ENCODE results near the gene STEAP1B.

The STEAP1B gene

DNA sequence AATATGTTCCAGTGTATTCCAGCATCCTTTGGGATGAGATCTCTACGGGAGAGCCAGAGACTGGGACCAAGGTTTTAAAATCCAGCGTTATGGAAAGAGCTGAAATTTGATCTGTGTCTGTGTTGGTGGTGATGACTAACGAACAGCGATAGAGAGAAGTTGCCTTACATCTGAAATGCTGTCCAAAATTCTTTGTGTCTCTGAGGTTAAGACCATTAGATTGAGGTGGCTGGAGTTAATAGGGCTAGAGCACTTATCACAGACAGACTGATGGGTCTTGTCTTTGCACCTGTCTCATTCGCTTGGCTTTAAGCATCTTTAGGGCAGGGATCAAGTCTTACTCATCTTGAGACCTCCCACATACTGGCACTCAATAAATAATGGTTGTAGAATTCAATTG, 102.0 kb downstream of the STEAP1B start:
- DNase-seq = no peak

DNA sequence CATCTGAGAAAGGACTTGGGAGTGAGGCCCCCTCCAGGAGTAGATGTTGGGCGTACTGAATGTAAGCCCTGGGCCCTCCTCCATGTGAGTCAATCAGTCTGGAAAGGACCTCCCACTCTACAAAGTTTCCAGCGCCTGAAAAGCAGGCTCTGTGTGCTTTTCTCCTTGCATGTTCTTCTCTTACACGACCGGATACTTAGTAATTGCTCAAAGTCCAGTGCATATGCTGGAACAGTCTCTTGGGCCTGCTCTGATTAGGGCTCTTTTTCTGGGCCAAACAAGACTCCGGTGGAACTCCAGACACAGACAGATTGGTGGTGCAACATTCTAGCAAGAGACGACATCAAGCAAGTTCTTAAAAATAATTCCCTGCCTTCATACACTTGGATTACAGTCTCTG, 104.8 kb downstream of the STEAP1B start:
- no peak for DNase-seq

DNA sequence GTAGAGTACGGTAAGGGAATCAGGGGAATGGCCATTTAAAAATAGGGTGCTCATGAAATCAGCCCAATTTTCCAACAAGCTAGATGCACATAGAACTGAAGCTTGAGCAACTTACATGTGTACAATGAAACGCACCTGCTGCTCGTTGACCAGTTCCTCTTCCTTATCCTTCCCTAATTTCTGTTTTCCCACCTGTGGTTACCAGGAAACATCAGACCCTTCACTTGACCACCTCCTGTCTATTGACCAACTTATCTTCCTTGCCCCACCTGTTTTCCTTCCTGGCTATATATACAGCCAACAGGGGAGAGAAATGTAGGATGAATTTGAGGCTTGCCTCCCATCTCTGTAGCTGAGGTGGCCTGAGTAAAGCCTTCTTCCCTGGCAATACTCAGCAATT, 105.2 kb downstream of the STEAP1B start:
- no peak for DNase-seq

DNA sequence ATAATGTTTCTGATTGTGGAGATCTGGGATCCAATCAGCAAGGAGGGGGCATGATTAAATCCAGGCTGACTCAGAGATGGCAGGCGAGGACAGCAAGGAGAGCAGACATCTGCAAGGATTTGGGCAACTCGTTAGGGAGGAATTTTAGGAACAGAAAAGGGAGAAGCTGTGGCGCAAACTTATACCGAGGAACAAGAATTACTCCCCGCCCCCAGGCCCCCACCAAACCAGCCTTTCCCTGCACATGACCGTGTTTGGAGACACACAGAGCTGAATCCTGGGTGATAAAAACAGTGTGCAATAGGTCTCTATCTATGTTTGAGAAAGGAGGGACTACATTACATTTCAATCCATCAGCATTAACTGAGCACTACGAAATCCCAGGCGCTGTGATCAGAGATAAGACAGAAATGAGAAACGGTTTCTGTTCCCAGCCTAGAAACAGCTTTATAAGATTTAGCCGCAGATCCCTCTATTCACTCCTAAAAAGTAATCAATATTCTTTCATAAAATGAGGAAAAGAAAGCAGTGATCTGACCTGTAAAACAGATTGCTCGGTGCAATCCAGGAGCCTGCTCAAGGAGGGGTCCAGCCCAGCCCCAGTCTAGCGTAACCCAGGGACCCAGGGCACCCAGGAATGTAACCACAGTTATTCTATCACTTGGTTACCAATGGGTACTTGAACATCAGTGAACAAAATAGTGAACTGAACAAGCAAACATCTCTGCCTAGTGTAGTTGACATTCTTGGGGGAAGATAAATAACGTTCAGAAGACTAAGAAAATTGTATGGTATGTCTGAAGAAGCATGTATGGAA, 105.9 kb downstream of the STEAP1B start:
- DNase-seq = no peak

DNA sequence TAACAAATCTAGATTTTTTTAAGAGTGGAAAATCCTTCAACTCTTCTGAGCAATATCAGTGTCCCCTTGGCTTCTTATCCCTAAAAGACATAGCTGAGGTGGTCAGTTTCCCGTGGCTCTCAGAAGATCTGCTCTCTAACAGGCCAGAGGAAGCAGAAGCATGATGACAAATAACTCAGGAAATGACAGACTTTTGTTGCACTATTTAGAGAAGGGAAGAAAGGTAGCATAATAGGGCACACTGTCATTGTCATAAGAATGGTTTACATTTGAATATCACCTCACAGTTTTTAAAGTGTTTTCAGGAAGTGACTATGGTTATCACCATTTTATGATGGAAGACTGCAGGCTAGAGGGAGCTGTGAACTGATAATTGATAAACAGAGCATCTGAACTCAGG, 109.5 kb downstream of the STEAP1B start:
- DNase-seq = no peak

DNA sequence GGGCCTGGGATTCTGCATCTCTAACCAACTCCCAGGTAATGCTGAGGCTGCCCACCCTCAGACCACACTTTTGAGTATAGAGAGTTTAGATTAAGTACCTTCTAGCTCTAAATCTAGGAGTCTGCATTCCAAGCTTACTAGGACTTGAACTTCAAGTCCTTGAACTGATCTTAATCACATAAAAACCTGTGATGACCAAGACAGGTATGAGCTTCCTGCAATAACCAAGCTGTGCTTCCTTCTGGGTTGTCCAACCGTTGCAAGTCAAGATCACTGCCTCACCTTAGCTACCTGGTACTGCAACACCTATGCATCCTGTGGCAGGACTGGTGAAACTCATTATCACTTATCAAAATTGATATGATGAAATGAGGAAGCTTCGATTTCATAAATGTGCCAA, 110.1 kb downstream of the STEAP1B start:
- DNase-seq = no peak

DNA sequence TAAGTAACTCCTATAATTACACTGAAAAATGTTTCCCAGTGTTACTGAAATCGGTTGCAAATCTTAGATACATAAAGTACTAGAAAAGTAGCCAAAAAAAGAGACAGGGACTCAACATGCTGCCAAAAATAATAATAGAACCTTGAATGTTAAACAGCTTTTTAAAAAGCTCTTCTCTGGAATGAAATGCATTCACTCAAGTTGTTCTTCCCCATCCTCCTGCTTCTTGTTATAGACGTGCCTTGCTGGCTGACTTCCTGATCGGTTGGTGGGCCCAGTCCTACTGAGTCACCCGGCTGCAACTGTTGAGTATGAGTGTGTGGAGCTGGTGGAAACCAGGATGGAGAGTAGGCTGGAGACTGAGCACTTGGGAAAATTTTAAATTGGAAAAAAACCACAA, 112.4 kb downstream of the STEAP1B start:
- no peak for DNase-seq

DNA sequence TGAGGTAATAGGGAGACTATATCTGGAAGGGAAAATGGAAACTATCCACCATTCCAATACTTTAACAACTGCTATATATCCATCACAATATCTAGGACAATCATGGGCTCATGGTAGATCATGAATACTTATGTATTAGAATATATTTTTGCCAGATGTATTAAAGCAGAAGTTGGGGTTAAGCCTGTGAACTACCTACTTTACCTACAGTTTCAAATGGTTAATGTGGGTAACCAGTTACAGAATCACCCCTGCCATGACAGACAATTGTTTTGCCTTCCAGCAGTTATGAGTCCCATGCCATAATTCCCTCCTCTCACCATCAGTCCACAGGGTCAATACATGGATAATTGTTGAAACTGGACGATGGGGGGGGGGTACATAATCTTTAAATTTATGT, 113.1 kb downstream of the STEAP1B start:
- DNase-seq = no peak

DNA sequence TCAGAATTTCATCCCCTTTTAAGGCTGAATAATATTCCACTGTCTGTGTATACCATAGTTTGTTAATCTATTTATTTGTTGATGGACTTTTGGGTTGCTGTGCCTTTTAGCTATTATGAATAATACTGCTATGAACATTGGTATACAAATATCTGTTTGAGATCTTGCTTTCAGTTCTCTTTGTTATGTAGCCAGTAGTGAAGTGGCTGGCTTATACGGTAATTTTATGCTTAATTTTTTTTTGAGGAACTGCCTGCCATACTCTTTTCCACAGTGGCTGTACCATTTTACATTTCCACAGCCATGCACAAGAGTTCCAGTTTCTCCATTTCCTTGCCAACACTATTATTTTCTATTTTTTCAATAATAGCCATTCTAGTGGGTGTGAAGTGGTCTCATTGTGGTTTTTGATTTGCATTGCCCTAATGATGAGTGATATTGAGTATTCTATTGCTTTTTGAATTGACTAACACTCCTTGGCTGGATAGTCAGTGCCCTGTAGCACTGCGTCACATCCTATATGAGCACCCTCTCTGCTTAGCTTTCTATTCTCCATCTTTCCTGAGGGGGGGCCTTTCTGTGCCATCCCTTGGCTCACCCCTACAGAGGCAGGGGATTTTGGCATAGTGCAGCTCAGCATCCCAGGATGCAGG, 113.7 kb downstream of the STEAP1B start:
- DNase-seq = no peak

DNA sequence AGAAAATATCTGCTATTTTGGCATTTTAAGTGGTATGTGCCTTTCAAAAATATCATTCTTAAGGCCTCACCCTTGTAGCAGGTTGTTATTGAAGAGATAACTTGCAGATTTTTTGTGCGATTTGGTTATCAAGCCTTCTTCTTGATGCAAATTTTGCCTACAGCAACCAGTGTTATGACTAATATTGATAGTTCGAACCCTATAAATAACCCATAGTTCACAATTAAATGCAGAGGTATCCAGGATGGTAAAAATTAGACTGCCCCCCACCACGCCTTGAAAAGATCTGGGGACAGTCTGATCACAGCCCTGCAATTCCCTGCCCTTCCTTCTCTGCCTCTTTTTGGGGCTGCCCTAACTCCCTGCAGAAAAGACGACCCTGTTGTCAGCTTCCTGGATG, 114.7 kb downstream of the STEAP1B start:
- DNase-seq = no peak

DNA sequence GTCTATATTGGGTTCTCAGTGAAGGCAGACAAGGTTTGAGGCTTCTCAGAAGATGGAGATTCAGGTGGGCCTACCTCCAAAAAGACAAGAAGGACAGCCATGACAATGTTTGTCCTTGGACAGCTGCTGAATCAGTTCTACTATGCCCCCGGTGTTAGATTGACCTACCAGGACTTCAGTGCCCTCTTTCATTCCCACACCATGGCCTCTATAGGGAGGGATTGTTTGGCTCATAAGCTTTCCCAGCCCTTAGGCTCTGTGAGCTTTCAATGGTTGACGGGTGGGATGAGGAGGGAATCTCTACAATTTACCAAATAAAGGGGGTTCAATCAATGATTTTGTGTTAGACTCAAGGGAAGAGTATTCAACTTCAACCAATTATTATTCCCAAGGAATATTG, 119.7 kb downstream of the STEAP1B start:
- DNase-seq = no peak

DNA sequence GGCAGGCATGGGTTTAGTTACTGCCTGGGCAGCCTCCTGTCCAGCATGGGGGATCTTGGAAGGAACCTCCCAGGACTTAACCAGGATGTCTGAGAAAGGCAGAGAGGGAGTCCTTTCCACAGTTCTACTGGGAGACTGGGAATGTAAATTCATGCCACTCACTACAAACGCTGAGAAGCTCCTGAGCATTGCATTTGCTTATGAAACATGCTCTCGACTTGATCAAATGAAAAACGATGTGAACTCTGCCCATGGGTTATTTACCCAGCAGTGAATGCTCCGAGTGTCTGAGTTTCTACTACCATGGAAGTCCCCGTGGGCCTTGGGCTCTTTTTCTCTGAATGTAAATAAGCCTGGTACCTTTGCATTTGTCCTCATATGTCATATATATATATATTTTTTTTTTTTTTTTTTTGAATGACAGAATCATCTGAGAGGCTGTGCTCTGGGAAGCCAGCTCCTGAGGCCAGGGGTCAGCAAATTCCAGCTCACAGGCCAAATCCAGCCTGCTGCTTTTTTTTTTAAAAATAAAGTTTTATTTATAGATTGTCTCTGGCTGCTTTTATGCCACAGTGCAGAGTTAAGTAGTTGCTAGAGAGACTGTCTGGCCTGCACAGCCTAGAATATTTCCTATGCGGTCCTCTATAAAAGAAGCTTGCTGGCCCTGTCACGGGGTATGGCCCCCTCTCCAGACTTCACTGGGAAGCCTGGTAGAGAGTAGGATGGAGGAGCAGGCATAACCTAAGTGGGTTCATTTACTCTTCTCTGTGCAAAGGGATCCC, 121.6 kb downstream of the STEAP1B start:
- no peak for DNase-seq

DNA sequence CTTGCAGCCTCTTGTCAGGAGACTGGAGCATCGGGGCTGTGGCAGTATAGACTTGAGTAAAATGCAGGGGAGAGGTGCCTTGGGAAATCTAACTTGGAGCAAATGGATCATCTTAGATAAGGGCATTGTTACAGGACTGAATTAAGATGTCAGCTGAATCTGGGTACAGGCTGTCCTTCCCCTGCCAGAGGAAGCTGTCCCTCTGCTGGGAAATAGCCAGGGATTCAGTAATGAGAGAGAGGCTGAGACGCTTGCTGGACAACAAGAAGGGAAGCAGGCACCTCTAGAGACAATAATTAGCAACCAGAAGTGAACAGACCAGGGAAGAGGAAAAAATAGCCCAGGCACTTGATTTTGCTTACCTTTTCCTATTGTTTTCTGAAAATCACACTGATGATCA, 122.3 kb downstream of the STEAP1B start:
- no peak for DNase-seq

DNA sequence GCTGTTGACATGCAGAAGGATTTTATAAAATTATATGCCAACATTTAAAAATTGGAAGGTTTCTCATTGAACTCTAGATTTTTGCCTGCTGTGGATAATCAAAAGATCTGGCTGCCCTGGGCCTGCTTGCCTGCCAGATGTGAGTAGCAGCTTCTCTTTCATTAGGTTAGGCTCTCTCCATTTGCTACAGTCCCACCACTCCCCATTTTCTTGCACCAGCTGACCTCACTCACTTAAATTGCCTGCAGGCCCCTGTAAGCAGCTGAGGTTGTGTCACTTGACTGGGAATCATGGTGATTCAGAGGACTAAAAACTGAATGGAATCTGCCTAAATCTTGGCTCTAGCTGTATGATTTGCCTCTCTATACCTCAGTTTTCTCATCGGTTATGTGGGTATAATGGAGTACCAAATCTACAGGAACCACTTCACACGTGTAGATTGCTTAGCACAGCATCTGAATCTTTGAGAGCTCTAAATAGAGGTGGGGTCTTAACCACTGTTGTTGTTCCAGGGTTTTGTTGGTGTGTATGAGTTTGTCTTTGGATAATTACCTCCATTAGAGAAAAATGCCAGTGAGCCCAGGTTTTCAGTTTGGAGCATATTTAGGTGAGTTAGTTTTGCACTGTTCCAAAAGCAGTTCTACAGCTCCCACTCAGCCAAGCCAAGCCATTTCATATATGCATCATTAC, 124.5 kb downstream of the STEAP1B start:
- no peak for DNase-seq

DNA sequence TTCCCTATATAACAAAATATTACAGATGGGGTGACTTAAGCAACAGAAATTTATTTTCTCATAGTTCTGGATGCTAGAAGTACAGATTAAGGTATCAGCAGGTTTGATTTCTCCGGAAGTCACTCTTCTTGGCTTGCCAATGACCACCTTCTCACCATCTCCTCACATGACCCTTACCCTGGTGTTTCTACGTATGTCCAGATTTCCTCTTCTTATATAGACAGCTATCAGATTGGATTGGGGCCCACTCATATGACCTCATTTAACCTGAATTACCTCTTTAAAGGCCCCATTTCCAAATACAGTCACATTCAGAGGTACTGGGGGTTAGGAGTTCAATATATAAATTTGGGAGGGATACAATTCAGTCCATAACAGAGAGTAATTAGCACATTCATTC, 126.1 kb downstream of the STEAP1B start:
- DNase-seq = no peak

DNA sequence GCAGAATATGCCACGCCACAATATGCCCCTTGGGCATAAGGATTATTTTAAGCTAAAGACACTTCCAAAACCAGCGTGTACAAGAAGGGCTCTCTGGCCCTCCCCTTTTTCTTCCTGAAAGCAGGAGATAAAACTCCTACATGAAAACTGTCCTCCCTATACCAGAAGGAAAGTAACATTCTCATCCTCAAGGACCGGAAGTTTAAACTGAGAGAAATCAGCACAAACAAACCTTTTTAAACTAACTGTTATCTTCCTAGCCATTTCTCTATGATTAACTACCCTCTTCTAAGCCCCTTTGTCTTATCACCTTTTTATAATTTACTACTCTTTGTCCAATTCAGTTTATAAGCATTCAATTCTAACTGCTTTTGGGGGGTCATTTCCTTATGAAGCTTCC, 126.6 kb downstream of the STEAP1B start:
- no peak for DNase-seq

DNA sequence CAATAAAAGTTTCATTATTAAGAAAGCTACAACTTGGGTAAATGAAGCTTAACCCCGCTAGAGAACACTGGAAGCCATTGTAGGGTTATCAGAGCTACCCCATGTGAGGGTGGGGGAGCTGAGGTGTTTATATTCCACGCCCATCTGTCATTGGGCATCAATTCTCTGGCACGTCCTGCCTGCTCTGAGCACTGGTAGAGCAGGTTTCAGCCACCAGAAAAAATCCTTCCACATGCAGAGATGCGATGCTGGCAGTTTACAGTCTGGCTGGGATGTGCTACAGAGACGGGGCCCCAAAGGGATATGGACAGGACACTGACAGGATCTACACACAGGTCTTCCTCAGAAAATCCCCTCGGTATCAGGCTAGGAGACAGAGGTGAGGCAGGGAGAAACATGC, 127.1 kb downstream of the STEAP1B start:
- no peak for DNase-seq

DNA sequence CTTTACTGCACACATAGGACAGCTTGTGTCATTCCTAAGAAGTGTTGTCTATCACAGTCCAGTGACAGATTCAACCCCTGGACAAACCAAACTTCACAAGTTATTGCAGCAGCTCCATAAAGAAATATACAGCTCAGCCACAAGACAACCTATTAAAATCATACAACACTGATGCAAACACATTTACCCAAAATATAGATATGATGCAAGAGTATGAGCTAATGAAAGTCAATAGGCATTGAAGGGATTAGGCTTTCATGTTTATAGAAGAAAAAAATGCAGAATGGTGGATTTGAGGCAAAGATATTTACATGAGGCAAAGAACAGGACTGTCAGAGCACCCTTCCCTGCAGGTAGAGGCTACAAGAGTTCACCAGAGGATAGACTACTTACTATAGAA, 128.1 kb downstream of the STEAP1B start:
- no peak for DNase-seq

Data from CD4-positive, alpha-beta T cell treated with Interleukin-4 for 1 hour (primary cell).